HUDEP-2 (cell line): ENCODE measurements around the gene CCDC181.
"Not testable (repeated sequence)": the region's sequence is repeated elsewhere in the genome, so short reads cannot be mapped to it uniquely, and the experiment has no call there.

ENCODE experiments used
- DNase-seq, 76 experiments: peaks; one replicate each; lab custom pipeline; 2025; ENCODE audit not compliant: unreplicated experiment in 76 of 76; lab: John Stamatoyannopoulos, UW

Gene CCDC181

GRCh38 chr1:169408340-169408739, 18.9 kb downstream of the CCDC181 start:
- DNase-seq, result not testable (repeated sequence)

- DNase-seq, result not testable (repeated sequence)
Measured at GRCh38 chr1:169402578-169402977, 24.7 kb downstream of the CCDC181 start.

DNA sequence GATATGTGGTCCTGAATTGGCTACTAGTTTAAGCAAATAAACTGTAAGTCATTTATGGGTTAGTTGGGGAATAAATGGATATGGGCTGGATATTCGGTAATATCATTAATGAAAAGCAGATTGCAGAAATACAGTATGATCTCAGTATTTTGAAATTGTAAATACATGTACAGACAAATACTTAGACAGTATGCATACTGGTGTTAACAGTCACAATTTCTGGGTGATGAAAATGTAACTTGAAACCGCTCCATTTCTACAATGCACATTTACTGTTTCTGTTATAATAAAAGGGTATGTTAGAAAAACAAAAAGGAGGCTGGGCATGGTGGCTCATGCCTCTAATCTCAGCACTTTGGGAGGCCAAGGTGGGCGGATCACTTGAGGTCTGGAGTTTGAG, 31.3 kb downstream of the CCDC181 start:
- no peak for DNase-seq

GRCh38 chr1:169392406-169392805, 34.9 kb downstream of the CCDC181 start:
- no peak for DNase-seq

GRCh38 chr1:169390303-169390702, 37.0 kb downstream of the CCDC181 start:
- DNase-seq, result no peak

- no peak for DNase-seq
Measured at GRCh38 chr1:169387399-169387798, 39.9 kb downstream of the CCDC181 start.

DNA sequence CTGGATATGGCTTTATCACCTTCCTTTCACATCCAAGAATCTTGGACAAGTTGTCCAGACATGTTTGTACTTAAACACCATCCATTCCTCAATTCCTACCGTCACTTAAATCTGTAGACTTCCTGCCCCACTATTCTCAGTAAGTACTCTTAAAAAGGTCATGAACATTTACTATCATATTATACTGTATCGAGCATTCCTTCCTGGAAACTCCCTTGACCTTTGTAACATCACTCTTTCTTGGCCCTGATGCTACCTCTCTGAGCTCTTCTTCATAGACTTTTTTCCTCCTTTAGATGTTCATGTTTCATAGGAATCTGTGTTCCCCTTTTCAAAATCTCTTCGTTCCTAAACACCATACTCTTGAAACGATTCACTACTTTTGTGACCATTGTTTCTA, 43.8 kb downstream of the CCDC181 start:
- DNase-seq, result no peak

- DNase-seq, result no peak
Measured at GRCh38 chr1:169381162-169381561, 46.1 kb downstream of the CCDC181 start.

GRCh38 chr1:169371404-169371803, 55.9 kb downstream of the CCDC181 start:
- peak in 16 of 76 experiments; percentile 0 to 43 (median 20) for DNase-seq

GRCh38 chr1:169368406-169368769, 58.9 kb downstream of the CCDC181 start:
- DNase-seq, result peak in 12 of 76 experiments; percentile 4 to 34 (median 15)

- peak; percentile 12 to 97 (median 91) for DNase-seq
Measured at GRCh38 chr1:169367686-169368405, 59.4 kb downstream of the CCDC181 start, which contains the start of the genes BLZF1 and NME7. TSS of gene BLZF1 (plus strand) at chr1:169368195. CDS start at chr1:169369523, 1,328 bp downstream. TSS of gene NME7 (minus strand) at chr1:169367797. CDS start at chr1:169367710, 87 bp downstream.

GRCh38 chr1:169367096-169367685, 60.1 kb downstream of the CCDC181 start:
- DNase-seq, result no peak

DNA sequence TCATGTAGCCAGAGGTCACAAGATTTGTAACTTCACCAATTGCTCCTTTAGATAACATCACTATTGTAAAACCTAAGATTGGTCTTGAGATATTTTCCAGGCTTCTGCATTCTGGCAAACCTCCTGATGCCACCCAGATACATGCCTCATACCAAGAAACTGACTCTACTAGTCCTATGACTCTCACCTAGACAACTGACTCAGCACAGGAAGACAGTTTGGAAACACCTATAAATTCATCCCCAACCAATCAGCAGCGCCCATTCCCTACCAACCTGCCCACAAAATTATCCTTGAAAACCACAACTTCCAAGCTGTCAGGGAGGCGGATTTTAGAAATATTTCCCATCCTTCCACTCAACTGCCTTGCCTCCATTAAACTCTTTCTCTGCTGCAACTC, 62.3 kb downstream of the CCDC181 start:
- no peak for DNase-seq

- DNase-seq, result no peak
Measured at GRCh38 chr1:169363046-169363730, 64.1 kb downstream of the CCDC181 start.

GRCh38 chr1:169361281-169361680, 66.0 kb downstream of the CCDC181 start:
- DNase-seq, result no peak

DNA sequence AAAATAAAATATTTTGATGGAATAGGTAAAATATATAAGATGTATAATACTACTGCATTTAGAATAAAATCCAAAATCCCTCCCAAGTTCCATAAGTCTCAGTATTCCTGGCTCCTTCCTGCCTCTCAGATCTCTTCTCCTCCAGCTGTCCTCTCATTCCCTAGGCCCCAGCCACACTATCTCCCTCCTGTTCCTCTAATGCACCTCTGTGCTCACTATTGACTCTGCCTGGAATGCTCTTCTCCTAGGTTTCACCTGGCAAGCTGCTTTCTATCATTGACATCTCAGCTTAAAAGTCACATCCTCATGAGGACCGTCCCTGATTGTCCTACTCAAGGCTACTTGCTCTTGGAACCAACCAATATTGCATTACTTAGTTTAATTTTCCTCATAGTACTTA, 66.9 kb downstream of the CCDC181 start:
- DNase-seq, result no peak

DNA sequence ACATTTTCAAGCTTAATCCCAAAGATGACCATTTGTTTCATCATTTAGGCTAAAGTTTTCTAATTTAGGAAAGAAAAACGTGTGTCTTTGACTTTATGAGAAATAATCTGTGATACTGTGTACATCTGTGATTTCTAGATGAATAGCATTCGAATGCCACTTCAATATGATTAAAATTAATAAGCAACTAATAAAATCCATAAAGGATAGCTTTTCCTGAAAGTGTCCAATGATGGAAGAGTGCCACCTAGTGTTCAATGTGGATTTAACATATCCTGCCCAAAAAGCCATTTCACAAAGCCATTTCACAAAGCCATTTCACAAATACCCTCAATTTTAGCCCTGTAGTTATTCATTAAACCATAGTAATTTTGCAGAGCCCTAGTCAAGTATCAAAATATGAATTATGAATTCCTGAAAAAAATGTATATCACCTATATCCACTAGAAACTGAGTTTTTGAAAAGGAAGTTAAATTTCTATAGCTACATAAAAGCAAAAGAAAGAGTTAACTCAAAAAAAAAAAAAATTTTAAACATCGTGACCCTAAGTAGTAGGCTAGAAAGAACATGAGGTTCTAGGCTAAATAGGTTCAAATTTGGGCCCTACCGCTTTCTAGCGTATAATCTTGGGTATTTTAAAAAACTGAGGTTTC, 78.8 kb downstream of the CCDC181 start:
- peak in 27 of 76 experiments; percentile 5 to 57 (median 40) for DNase-seq

- no peak for DNase-seq
Measured at GRCh38 chr1:169347688-169348382, 79.4 kb downstream of the CCDC181 start.

DNA sequence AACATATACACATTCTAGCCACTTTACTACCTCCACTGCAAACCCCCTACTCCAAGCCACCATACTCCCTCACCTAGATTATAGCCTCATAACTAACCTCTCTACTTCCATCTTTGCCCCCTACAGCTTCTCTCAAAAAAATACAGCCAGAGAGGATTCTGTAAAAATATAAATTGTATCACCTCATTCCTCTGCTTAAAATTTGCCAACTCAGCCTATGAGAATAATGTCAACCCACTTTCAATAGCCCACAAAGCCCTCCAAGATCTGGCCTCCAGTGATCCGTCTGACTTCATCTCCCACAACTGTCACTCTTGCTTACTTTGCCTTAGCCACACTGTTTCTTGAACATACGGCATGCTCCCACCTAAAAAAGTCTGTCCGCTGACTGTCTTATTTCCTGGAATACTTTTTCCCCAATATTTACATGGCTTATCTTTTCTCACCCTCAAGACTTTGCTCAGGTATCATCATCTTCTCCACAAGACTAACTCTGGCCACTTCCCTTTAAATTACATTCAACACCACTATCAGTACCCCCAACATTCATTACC, 81.2 kb downstream of the CCDC181 start:
- no peak for DNase-seq

- DNase-seq, result peak in 7 of 76 experiments; percentile 11 to 42 (median 22)
Measured at GRCh38 chr1:169345511-169345910, 81.8 kb downstream of the CCDC181 start.
